OCI-LY1 (cell line): ENCODE measurements around the gene RGP1.

Source experiments
- H2AFZ ChIP-seq: fragments of 200-600 bp; sonication (generic), shearing (Covaris generic); 2 replicates; pipeline ENCODE4 v1.6.0; 2014; ENCODE audit warnings: antibody characterized with exemption, mild to moderate bottlenecking, low read length
- H3F3A ChIP-seq: fragments of 200-600 bp; sonication (generic), shearing (Covaris generic); 2 replicates; pipeline ENCODE4 v1.6.0; 2014; ENCODE audit warnings: mild to moderate bottlenecking, antibody characterized with exemption, low read length, moderate library complexity; ENCODE audit not compliant: insufficient read depth
- H3K27ac ChIP-seq: fragments of 200-600 bp; sonication (generic); 2 replicates; pipeline ENCODE4 v1.5.1; 2014; ENCODE audit warnings: low read length, mixed run types, mild to moderate bottlenecking, low read depth; ENCODE audit not compliant: poor library complexity, severe bottlenecking
- H3K27me3 ChIP-seq: fragments of 200-600 bp; sonication (generic); 2 replicates; pipeline ENCODE4 v1.6.0; 2014; ENCODE audit warnings: antibody characterized with exemption, mild to moderate bottlenecking, low read length, moderate library complexity; ENCODE audit not compliant: insufficient read depth
- H3K36me3 ChIP-seq: fragments of 200-600 bp; sonication (generic); 2 replicates; pipeline ENCODE4 v1.6.1; 2014; ENCODE audit warnings: mild to moderate bottlenecking, antibody characterized with exemption, low read length, moderate library complexity, mixed read lengths; ENCODE audit not compliant: insufficient read depth
- H3K4me1 ChIP-seq: fragments of 200-600 bp; sonication (generic); 2 replicates; pipeline ENCODE4 v1.5.1; 2014; ENCODE audit warnings: mild to moderate bottlenecking, low read length, moderate library complexity; ENCODE audit not compliant: insufficient read depth, severe bottlenecking
- H3K4me2 ChIP-seq: fragments of 200-600 bp; sonication (generic), shearing (Covaris generic); 2 replicates; pipeline ENCODE4 v1.6.1; 2014; ENCODE audit warnings: low read length
- H3K4me3 ChIP-seq: fragments of 200-600 bp; sonication (generic); 2 replicates; pipeline ENCODE4 v1.5.1; 2014; ENCODE audit warnings: low read length, low read depth, mild to moderate bottlenecking, mixed read lengths; ENCODE audit not compliant: poor library complexity, severe bottlenecking
- H3K79me2 ChIP-seq: fragments of 200-600 bp; shearing (Covaris generic); 2 replicates; pipeline ENCODE4 v1.6.1; 2016; ENCODE audit warnings: mixed run types, low read length, mixed read lengths; ENCODE audit not compliant: insufficient read depth
- H3K9ac ChIP-seq: fragments of 200-600 bp; sonication (generic), shearing (Covaris generic); 2 replicates; pipeline ENCODE4 v1.6.1; 2014; ENCODE audit warnings: mild to moderate bottlenecking, low read length, mixed read lengths
- H3K9me2 ChIP-seq: fragments of 200-600 bp; sonication (generic), shearing (Covaris generic); 2 replicates; pipeline ENCODE4 v1.6.1; 2014; ENCODE audit warnings: low read depth, mild to moderate bottlenecking, low read length, mixed read lengths
- H3K9me3 ChIP-seq: fragments of 200-600 bp; shearing (Covaris generic); 2 replicates; pipeline ENCODE4 v1.6.1; 2014; ENCODE audit warnings: low read length, mixed read lengths
- H4K20me1 ChIP-seq: fragments of 200-600 bp; sonication (generic), shearing (Covaris generic); 2 replicates; pipeline ENCODE4 v1.6.0; 2016; ENCODE audit warnings: mild to moderate bottlenecking, low read length; ENCODE audit not compliant: insufficient read depth
- CTCF ChIP-seq: fragments of 200-600 bp; sonication (generic), shearing (Covaris generic); IDR thresholded peaks from 2 replicates; pipeline ENCODE4 v1.5.1; 2017; ENCODE audit warnings: mild to moderate bottlenecking, antibody characterized with exemption, low read length, moderate library complexity, mixed read lengths
- EZH2 ChIP-seq: fragments of 200-600 bp; sonication (generic), shearing (Covaris generic); IDR thresholded peaks from 2 replicates; pipeline ENCODE4 v1.8.0; 2017; ENCODE audit warnings: borderline replicate concordance, mixed run types, mild to moderate bottlenecking, antibody characterized with exemption, low read length, moderate library complexity, mixed read lengths

Gene RGP1

DNA sequence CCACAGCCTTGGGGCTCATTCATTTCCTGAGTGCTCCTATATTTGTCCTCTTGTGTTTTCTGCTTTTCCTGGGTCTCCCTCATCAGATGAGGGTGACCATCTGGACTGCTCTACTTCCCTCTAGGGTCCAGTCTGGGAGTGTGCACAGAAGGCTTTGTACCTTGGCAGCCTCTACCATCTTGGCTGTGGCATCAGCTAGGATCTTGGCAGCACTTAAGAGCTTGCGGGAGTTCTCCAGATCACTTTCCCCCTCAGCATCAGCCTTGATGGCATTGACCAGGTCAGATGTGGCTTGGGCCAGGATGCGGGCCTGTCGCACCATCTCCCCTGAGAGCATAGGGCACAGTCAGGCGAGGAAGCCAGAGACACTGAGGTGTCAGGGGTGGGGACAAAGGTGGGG is 32.9 kb upstream of the RGP1 start:
- Histone ChIP-seq H2AFZ (no peak overlapping the region), H4K20me1 (no peaks in the 10 kb centered on the region), H3K79me2 (no peaks in the 10 kb centered on the region), H3K9me3 (no peaks in the 10 kb centered on the region), H3K27me3 (no peaks in the 10 kb centered on the region), H3K27ac (no peak overlapping the region), H3K4me2 (no peak overlapping the region), H3K9me2 (no peaks in the 10 kb centered on the region), H3K36me3 (peaks cover 96% of the 10 kb centered on the region), H3K4me1 (no peaks in the 10 kb centered on the region), H3K4me3 (no peak overlapping the region), H3F3A (no peaks in the 10 kb centered on the region), H3K9ac (no peak overlapping the region)
- TF ChIP-seq EZH2, result no peak
- no peak for TF ChIP-seq CTCF

DNA sequence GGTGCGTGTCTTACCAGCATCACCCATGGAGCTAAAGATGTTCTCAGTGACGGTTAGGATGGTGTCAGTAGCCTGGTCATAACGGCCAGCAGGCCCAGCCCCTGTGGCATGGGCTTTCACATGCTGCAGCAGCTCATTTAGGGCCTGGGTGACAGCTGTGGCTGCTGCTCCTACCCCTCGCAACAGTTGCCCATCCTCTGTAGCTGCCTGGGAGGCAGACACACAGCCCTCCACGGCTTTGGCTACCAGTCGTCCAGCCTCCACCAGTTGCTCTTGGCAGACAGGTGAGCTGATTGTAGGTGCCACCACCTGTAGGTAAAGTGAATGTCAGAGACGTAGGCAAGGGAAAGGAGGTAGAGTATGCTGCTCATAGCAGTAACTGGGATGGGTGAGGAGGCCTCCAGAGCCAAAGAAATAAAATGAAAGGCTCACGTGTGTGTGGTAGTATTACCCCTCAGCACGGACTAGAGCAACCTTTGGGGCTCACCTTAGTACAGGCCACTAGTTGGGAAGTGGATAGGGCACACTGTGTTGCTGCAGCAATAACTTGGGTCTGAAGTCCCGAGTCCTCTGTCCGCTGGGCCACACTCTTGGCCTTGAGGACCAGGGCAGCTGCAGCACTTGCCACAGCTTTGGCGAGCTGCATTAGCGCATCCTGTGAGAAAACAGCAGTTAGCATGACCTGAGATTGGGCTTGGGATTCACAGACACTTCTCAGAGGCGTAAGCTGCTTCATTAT is 31.8 kb upstream of the RGP1 start:
- Histone ChIP-seq H3K36me3 (peaks cover 98% of the 10 kb centered on the region), H3K4me1 (no peaks in the 10 kb centered on the region), H3K4me2 (no peak overlapping the region), H4K20me1 (no peaks in the 10 kb centered on the region), H3K27ac (no peak overlapping the region), H3K9me2 (no peaks in the 10 kb centered on the region), H3K4me3 (no peak overlapping the region), H3F3A (no peaks in the 10 kb centered on the region), H3K9ac (no peak overlapping the region), H2AFZ (no peak overlapping the region), H3K9me3 (no peaks in the 10 kb centered on the region), H3K79me2 (no peaks in the 10 kb centered on the region), H3K27me3 (no peaks in the 10 kb centered on the region)
- TF ChIP-seq CTCF, result no peak

DNA sequence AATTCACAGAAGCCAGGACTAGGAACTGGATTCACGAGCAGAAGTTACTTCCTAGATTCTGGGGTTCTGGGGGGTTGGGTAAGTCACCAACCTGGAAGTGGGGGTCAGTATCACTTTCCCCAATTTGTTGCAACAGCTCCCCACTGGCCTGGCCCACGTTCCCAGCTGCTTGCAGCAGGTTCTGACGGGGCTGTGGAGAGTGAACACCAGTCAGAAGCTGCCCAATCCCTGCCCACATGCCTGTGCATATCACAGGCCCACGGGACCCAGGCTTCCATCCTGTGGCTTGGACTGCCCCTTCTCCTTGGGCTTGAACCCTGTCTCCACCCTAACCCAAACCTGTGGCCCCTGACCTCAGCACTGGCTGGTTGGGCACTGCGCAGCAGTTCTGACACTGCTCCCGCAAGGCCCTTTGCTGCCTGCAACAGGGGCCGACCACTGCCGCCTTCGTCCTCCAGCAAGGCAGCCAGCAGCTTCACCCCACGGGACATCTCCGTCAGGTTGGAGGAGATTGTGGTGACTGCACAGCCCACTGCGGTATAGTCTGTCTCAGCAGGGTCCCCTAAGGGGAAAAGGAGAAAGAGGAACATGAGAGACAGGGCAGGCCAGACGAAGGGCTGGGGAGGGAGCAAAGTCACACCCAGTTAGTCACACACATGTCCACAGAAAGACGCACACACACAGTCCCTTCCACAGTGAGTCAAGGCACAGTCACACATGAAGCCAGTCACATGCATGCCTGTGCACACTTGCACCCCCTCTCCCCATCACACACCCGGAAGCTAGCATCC is 30.2 kb upstream of the RGP1 start:
- H3F3A ChIP-seq, result no peaks in the 10 kb centered on the region
- no peaks in the 10 kb centered on the region for H3K9me2 ChIP-seq
- H4K20me1 ChIP-seq, result no peaks in the 10 kb centered on the region
- no peak overlapping the region for H2AFZ ChIP-seq
- peaks cover 96% of the 10 kb centered on the region for H3K36me3 ChIP-seq
- H3K79me2 ChIP-seq, result no peaks in the 10 kb centered on the region
- H3K9me3 ChIP-seq, result no peaks in the 10 kb centered on the region
- no peaks in the 10 kb centered on the region for H3K27me3 ChIP-seq
- no peak overlapping the region for H3K4me3 ChIP-seq
- no peak overlapping the region for H3K27ac ChIP-seq
- no peak overlapping the region for H3K4me2 ChIP-seq
- H3K9ac ChIP-seq, result no peak overlapping the region
- TF ChIP-seq CTCF (no peak), EZH2 (no peak)
- no peaks in the 10 kb centered on the region for H3K4me1 ChIP-seq
